Lung (tissue), 12 donors: ENCODE data around the gene TMEM119. TPM values are rescaled to one million over a fixed set of nuclear protein-coding genes. Genes with fewer than 3 reads are reported as not detected.
A peak's percentile ranks its signal among the peaks of the same experiment; 100 is the strongest.

Experiments used
- ATAC-seq: fragments of 200-7000 bp; cut with Tn5 transposase; one replicate; pipeline ENCODE4 v1.9.1; 2020; ENCODE audit warnings: moderate number of reproducible peaks; ENCODE audit not compliant: insufficient read depth, low FRiP score
- DNase-seq, 3 donors: peaks; one replicate each; pipeline ENCODE4 v3.0.0-alpha.2; 2013 to 2017
- H3K27ac ChIP-seq, 2 donors: one replicate each; pipeline ENCODE4 v1.5.1; 2013; ENCODE audit warnings: mild to moderate bottlenecking in 2 of 2, moderate library complexity in 2 of 2, control low read depth in 1 of 2, inconsistent platforms in 1 of 2, low read depth in 1 of 2, low read length in 1 of 2
- H3K27me3 ChIP-seq, 3 donors: one replicate each; pipeline ENCODE4 v1.5.1; 2013; ENCODE audit warnings: low read length in 2 of 3; ENCODE audit not compliant: control insufficient read depth in 3 of 3, insufficient read depth in 3 of 3
- H3K36me3 ChIP-seq, 4 donors: one replicate each; pipeline ENCODE4 v1.5.1; 2013; ENCODE audit warnings: low read length in 4 of 4, mild to moderate bottlenecking in 1 of 4, moderate library complexity in 1 of 4; ENCODE audit not compliant: control insufficient read depth in 4 of 4, insufficient read depth in 4 of 4
- H3K4me1 ChIP-seq, 5 donors: one replicate each; pipeline ENCODE4 v1.5.1; 2013; ENCODE audit warnings: low read length in 5 of 5, mild to moderate bottlenecking in 2 of 5, moderate library complexity in 1 of 5; ENCODE audit not compliant: control insufficient read depth in 5 of 5, insufficient read depth in 5 of 5
- H3K4me3 ChIP-seq: one replicate; pipeline ENCODE4 v1.5.1; 2013; ENCODE audit warnings: mild to moderate bottlenecking, control low read depth, moderate library complexity
- H3K9ac ChIP-seq, 2 donors: one replicate each; pipeline ENCODE4 v1.5.1; 2013; ENCODE audit warnings: low read length in 2 of 2, control low read depth in 1 of 2; ENCODE audit not compliant: insufficient read depth in 1 of 2
- H3K9me3 ChIP-seq, 4 donors: one replicate each; pipeline ENCODE4 v1.5.1; 2013; ENCODE audit warnings: low read length in 3 of 4, mild to moderate bottlenecking in 1 of 4, moderate library complexity in 1 of 4; ENCODE audit not compliant: control insufficient read depth in 4 of 4, insufficient read depth in 3 of 4
- WGBS, 2 donors: extraction: QIAGEN DNeasy Blood & Tissue Kit; methylation state at CpG; one replicate each; pipeline ENCODE4 v1.1.7; 2013; 5-methylcytosine and 5-hydroxymethylcytosine counted together
- polyA plus RNA-seq, 2 donors: library from polyadenylated mRNA; stranded (reverse); fragments of 200-250 nt; gene quantifications; one replicate each; pipeline ENCODE4 v1.2.1, GENCODE V29; 2013
- total RNA-seq, 2 donors: library from RNA; depleted of rRNA in 1 of 2; stranded (reverse); fragments of >200 nt in 1 of 2; gene quantifications; one replicate each; pipeline ENCODE4 v1.2.1, GENCODE V29; 2014 to 2021
- TF ChIP-seq, protein P1 (sequence below): IDR thresholded peaks from 2 replicates; pipeline ENCODE4 v1.5.1; 2012; ENCODE audit warnings: mild to moderate bottlenecking; ENCODE audit errors: control extremely low read depth, extremely low read depth
- donor health status: control.
- donor health status: control.
- donor health status: Bipolar disorder and iron deficiency.
- donor health status: healthy.
- donor health status: DM: yes; HTN: yes; CAD: no.

Gene TMEM119
- total and polyA plus RNA-seq, 4 donors: 14.4 to 31.9 (median 22.9) TPM

- TF ChIP-seq, protein P1, sequence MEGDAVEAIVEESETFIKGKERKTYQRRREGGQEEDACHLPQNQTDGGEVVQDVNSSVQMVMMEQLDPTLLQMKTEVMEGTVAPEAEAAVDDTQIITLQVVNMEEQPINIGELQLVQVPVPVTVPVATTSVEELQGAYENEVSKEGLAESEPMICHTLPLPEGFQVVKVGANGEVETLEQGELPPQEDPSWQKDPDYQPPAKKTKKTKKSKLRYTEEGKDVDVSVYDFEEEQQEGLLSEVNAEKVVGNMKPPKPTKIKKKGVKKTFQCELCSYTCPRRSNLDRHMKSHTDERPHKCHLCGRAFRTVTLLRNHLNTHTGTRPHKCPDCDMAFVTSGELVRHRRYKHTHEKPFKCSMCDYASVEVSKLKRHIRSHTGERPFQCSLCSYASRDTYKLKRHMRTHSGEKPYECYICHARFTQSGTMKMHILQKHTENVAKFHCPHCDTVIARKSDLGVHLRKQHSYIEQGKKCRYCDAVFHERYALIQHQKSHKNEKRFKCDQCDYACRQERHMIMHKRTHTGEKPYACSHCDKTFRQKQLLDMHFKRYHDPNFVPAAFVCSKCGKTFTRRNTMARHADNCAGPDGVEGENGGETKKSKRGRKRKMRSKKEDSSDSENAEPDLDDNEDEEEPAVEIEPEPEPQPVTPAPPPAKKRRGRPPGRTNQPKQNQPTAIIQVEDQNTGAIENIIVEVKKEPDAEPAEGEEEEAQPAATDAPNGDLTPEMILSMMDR: peak; percentile 90
- Histone ChIP-seq H3K4me1 (peaks cover 0 to 26% (median 9%) of the 10 kb centered on the region in 5 donors), H3K27me3 (no peaks in the 10 kb centered on the region), H3K4me3 (peak overlapping the region; percentile 96), H3K9ac (peak overlapping the region; percentile 44 to 85), H3K36me3 (peaks cover 17 to 39% (median 31%) of the 10 kb centered on the region in 4 donors), H3K27ac (peak overlapping the region; percentile 90 to 98), H3K9me3 (no peaks in the 10 kb centered on the region)
- 1 to 2% methylated on average over 14 of the region's 14 CpGs for whole genome bisulfite sequencing, 2 donors
- ATAC-seq (no peak), DNase-seq (peak; percentile 86 to 91 (median 90))
Observed at GRCh38 chr12:108563136-108563803, 34.6 kb downstream of the TMEM119 start.

GRCh38 chr12:108562348-108563135 is 35.3 kb downstream of the TMEM119 start, which contains the start of gene ISCU:
ISCU (plus strand) TSS chr12:108562596; CDS start chr12:108562623, 27 bp downstream.
- Histone ChIP-seq H3K9ac (peak within 1 kb of the TSS; percentile 81 to 90), H3K27me3 (no peaks in the 10 kb centered on the region), H3K4me3 (peak within 1 kb of the TSS; percentile 96), H3K27ac (peak within 1 kb of the TSS; percentile 90 to 98), H3K4me1 (peaks cover 0 to 26% (median 12%) of the 10 kb centered on the region in 5 donors), H3K36me3 (peaks cover 10 to 33% (median 27%) of the 10 kb centered on the region in 4 donors), H3K9me3 (no peaks in the 10 kb centered on the region)
- TF ChIP-seq, protein P1: no peak
- DNase-seq (peak; percentile 99), ATAC-seq (peak; percentile 87)
- WGBS, 2 donors: 0 to 1% methylated on average over 69 to 72 of the region's 72 CpGs

- TF ChIP-seq, protein P1: no peak
- H3K36me3 ChIP-seq: peaks cover 4 to 33% (median 22%) of the 10 kb centered on the region in 4 donors
- H3K9ac ChIP-seq: peak overlapping the region; percentile 81 to 90
- H3K27ac ChIP-seq: peak overlapping the region; percentile 45 to 90
- ATAC-seq (no peak), DNase-seq (no peak)
- H3K27me3 ChIP-seq: no peaks in the 10 kb centered on the region
- H3K4me1 ChIP-seq: peaks cover 0 to 26% (median 14%) of the 10 kb centered on the region in 5 donors
- peak overlapping the region; percentile 47 for H3K4me3 ChIP-seq
- 0 to 1% methylated on average over 20 of the region's 20 CpGs for WGBS, 2 donors
- H3K9me3 ChIP-seq: no peaks in the 10 kb centered on the region
Observed at GRCh38 chr12:108561852-108562347, 36.0 kb downstream of the TMEM119 start.
